ENCODE data around the gene PCCA.

Gene PCCA

DNA sequence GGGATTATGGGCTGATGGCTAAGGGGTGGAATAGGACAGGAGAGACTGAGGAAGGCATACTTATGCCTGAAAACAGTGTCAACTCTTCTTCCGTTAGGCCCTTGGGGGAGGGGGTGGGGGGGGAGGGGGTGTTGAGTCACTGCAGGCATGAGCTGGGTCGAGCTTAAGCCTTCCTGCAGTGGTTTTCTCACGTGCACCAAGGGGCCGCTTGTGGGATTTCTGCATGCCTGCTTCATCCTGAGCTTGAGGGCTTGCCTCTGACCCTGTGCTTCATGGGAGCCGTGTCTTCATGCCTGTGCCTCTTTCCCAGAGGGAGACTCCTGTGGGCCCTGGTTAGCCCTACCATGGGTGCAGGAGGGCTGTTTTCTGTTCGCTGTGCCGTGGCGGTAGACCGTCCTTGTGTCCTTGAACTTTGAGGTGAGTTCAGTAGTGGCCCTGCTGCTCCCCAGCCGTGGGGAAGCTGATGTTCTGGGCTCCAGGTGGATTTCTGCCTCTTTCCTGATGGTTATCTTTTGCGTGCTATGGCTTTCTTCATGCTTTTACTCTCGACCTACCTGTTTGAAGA, 186.1 kb downstream of the PCCA start (continued):
- TF ChIP-seq OSR1 (CRISPR knock-in tag; IDR thresholded peaks at IDR 0.05) (no peak), ESRRG (CRISPR knock-in tag; IDR thresholded peaks at IDR 0.05) (no peak), ZNF565 (CRISPR knock-in tag; conservative IDR thresholded peaks at IDR 0.05; ENCODE audit: low read depth) (no peak), PPARA (CRISPR knock-in tag; IDR thresholded peaks at IDR 0.05; ENCODE audit: borderline replicate concordance) (no peak), ISL1 (CRISPR knock-in tag; IDR thresholded peaks at IDR 0.05) (no peak), ZFP30 (CRISPR knock-in tag; IDR thresholded peaks at IDR 0.05) (no peak), RARB (CRISPR knock-in tag; IDR thresholded peaks at IDR 0.05) (no peak), CSDC2 (CRISPR knock-in tag; IDR thresholded peaks at IDR 0.05) (no peak)
- TF ChIP-seq, protein P1, sequence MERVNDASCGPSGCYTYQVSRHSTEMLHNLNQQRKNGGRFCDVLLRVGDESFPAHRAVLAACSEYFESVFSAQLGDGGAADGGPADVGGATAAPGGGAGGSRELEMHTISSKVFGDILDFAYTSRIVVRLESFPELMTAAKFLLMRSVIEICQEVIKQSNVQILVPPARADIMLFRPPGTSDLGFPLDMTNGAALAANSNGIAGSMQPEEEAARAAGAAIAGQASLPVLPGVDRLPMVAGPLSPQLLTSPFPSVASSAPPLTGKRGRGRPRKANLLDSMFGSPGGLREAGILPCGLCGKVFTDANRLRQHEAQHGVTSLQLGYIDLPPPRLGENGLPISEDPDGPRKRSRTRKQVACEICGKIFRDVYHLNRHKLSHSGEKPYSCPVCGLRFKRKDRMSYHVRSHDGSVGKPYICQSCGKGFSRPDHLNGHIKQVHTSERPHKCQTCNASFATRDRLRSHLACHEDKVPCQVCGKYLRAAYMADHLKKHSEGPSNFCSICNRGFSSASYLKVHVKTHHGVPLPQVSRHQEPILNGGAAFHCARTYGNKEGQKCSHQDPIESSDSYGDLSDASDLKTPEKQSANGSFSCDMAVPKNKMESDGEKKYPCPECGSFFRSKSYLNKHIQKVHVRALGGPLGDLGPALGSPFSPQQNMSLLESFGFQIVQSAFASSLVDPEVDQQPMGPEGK (CRISPR knock-in tag; IDR thresholded peaks at IDR 0.05; ENCODE audit: borderline replicate concordance): no peak
- TF ChIP-seq, protein P2, sequence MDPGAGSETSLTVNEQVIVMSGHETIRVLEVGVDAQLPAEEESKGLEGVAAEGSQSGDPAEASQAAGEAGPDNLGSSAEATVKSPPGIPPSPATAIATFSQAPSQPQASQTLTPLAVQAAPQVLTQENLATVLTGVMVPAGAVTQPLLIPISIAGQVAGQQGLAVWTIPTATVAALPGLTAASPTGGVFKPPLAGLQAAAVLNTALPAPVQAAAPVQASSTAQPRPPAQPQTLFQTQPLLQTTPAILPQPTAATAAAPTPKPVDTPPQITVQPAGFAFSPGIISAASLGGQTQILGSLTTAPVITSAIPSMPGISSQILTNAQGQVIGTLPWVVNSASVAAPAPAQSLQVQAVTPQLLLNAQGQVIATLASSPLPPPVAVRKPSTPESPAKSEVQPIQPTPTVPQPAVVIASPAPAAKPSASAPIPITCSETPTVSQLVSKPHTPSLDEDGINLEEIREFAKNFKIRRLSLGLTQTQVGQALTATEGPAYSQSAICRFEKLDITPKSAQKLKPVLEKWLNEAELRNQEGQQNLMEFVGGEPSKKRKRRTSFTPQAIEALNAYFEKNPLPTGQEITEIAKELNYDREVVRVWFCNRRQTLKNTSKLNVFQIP (CRISPR knock-in tag; IDR thresholded peaks at IDR 0.05; ENCODE audit: borderline replicate concordance, low read depth): no peak

- ATAC-seq: no peak
Measured at GRCh38 chr13:100275746-100276145, 186.9 kb downstream of the PCCA start.

More at GRCh38 chr13:100275746-100276145, 186.9 kb downstream of the PCCA start:
- TF ChIP-seq ESRRG (CRISPR knock-in tag; IDR thresholded peaks at IDR 0.05) (no peak), ZFP30 (CRISPR knock-in tag; IDR thresholded peaks at IDR 0.05) (no peak), TCF4 (CRISPR knock-in tag; IDR thresholded peaks at IDR 0.05; ENCODE audit: borderline replicate concordance) (no peak), TSHZ2 (CRISPR knock-in tag; IDR thresholded peaks at IDR 0.05) (no peak), PPARA (CRISPR knock-in tag; IDR thresholded peaks at IDR 0.05; ENCODE audit: borderline replicate concordance) (no peak), ZFP3 (CRISPR knock-in tag; IDR thresholded peaks at IDR 0.05) (no peak), ZC3H10 (CRISPR knock-in tag; IDR thresholded peaks at IDR 0.05) (no peak), ZNF8 (CRISPR knock-in tag; IDR thresholded peaks at IDR 0.05) (no peak), ZNF70 (CRISPR knock-in tag; IDR thresholded peaks at IDR 0.05) (no peak), ARNTL (CRISPR knock-in tag; IDR thresholded peaks at IDR 0.05; ENCODE audit: borderline replicate concordance, low read depth) (no peak), SNAI2 (CRISPR knock-in tag; IDR thresholded peaks at IDR 0.05) (no peak), BACH2 (CRISPR knock-in tag; IDR thresholded peaks at IDR 0.05; ENCODE audit: borderline replicate concordance) (no peak), CSDC2 (CRISPR knock-in tag; IDR thresholded peaks at IDR 0.05) (no peak), GLIS3 (CRISPR knock-in tag; IDR thresholded peaks at IDR 0.05) (no peak), TOX (CRISPR knock-in tag; IDR thresholded peaks at IDR 0.05; ENCODE audit: borderline replicate concordance) (no peak), CSRNP3 (CRISPR knock-in tag; IDR thresholded peaks at IDR 0.05) (no peak), OSR1 (CRISPR knock-in tag; IDR thresholded peaks at IDR 0.05) (no peak)
- TF ChIP-seq, protein P3, sequence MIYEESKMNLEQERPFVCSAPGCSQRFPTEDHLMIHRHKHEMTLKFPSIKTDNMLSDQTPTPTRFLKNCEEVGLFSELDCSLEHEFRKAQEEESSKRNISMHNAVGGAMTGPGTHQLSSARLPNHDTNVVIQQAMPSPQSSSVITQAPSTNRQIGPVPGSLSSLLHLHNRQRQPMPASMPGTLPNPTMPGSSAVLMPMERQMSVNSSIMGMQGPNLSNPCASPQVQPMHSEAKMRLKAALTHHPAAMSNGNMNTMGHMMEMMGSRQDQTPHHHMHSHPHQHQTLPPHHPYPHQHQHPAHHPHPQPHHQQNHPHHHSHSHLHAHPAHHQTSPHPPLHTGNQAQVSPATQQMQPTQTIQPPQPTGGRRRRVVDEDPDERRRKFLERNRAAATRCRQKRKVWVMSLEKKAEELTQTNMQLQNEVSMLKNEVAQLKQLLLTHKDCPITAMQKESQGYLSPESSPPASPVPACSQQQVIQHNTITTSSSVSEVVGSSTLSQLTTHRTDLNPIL (CRISPR knock-in tag; IDR thresholded peaks at IDR 0.05; ENCODE audit: low read depth): no peak
- TF ChIP-seq, protein P2 (CRISPR knock-in tag; IDR thresholded peaks at IDR 0.05; ENCODE audit: borderline replicate concordance, low read depth): no peak
- TF ChIP-seq, protein P1 (CRISPR knock-in tag; IDR thresholded peaks at IDR 0.05; ENCODE audit: borderline replicate concordance): no peak

All from SK-N-SH treated with all-trans-retinoic acid at 6 μM for 48 hours (cell line).